ENCODE results near the gene LIN7B. TPM values are rescaled to one million over a fixed set of nuclear protein-coding genes. Genes with fewer than 3 reads are reported as not detected.

LIN7B gene
- total and polyA plus RNA-seq, 2 of the 13 experiments (the other 11 are each of a cell fraction or from before 2014, with no cell fraction given), result 5.3 to 7.6 TPM

DNA sequence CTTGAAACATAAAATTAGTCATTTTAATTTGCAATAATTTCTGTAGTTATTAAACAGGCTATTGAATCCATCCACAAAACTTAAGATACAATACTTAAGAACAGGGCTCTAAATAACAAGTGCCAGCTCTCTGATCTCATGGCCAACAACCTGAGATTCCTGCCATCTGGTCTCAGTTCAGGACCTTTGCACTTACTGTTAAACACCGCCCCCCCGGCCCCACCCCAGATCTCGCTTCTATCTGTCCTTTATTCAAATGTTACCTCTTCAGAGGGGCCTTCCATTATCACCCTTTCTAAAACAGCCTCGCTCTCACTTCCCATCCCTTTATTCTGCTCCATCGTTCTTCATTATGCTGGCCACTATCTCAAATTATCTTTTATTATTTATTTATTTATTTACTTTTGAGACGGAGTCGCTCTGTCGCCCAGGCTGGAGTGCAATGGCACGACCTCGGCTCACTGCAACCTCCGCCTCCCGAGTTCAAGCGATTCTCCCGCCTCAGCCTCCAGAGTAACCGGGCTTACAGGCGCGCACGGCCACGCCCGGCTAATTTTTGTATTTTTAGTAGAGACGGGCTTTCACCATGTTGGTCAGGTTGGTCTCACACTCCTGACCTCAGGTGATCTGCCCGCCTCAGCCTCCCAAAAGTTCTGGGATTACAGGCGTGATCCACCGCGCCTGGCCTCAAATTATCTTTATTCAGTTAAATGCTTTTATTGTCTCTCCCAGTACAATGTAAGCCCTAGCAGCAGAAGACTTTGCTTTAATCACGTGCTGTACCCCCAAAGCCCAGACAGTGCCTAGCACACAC lies 29.8 kb upstream of the LIN7B start (continued):
- no peak for TF ChIP-seq ETV6 (CRISPR knock-in tag; conservative IDR thresholded peaks at IDR 0.05)
- no peak for TF ChIP-seq ZNF605 (CRISPR knock-in tag; IDR thresholded peaks at IDR 0.05)
- TF ChIP-seq, protein P1, sequence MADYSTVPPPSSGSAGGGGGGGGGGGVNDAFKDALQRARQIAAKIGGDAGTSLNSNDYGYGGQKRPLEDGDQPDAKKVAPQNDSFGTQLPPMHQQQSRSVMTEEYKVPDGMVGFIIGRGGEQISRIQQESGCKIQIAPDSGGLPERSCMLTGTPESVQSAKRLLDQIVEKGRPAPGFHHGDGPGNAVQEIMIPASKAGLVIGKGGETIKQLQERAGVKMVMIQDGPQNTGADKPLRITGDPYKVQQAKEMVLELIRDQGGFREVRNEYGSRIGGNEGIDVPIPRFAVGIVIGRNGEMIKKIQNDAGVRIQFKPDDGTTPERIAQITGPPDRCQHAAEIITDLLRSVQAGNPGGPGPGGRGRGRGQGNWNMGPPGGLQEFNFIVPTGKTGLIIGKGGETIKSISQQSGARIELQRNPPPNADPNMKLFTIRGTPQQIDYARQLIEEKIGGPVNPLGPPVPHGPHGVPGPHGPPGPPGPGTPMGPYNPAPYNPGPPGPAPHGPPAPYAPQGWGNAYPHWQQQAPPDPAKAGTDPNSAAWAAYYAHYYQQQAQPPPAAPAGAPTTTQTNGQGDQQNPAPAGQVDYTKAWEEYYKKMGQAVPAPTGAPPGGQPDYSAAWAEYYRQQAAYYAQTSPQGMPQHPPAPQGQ (CRISPR knock-in tag; IDR thresholded peaks at IDR 0.05; ENCODE audit: borderline replicate concordance), result no peak
- TF ChIP-seq, protein P2, sequence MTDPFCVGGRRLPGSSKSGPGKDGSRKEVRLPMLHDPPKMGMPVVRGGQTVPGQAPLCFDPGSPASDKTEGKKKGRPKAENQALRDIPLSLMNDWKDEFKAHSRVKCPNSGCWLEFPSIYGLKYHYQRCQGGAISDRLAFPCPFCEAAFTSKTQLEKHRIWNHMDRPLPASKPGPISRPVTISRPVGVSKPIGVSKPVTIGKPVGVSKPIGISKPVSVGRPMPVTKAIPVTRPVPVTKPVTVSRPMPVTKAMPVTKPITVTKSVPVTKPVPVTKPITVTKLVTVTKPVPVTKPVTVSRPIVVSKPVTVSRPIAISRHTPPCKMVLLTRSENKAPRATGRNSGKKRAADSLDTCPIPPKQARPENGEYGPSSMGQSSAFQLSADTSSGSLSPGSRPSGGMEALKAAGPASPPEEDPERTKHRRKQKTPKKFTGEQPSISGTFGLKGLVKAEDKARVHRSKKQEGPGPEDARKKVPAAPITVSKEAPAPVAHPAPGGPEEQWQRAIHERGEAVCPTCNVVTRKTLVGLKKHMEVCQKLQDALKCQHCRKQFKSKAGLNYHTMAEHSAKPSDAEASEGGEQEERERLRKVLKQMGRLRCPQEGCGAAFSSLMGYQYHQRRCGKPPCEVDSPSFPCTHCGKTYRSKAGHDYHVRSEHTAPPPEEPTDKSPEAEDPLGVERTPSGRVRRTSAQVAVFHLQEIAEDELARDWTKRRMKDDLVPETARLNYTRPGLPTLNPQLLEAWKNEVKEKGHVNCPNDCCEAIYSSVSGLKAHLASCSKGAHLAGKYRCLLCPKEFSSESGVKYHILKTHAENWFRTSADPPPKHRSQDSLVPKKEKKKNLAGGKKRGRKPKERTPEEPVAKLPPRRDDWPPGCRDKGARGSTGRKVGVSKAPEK (CRISPR knock-in tag; IDR thresholded peaks at IDR 0.05; ENCODE audit: borderline replicate concordance), result no peak
- TF ChIP-seq MLLT10 (CRISPR knock-in tag; IDR thresholded peaks at IDR 0.05), result no peak
- no peak for TF ChIP-seq KDM1A (CRISPR knock-in tag; IDR thresholded peaks at IDR 0.05)
- TF ChIP-seq THAP11 (CRISPR knock-in tag; IDR thresholded peaks at IDR 0.05), result no peak
- TF ChIP-seq, protein P3, sequence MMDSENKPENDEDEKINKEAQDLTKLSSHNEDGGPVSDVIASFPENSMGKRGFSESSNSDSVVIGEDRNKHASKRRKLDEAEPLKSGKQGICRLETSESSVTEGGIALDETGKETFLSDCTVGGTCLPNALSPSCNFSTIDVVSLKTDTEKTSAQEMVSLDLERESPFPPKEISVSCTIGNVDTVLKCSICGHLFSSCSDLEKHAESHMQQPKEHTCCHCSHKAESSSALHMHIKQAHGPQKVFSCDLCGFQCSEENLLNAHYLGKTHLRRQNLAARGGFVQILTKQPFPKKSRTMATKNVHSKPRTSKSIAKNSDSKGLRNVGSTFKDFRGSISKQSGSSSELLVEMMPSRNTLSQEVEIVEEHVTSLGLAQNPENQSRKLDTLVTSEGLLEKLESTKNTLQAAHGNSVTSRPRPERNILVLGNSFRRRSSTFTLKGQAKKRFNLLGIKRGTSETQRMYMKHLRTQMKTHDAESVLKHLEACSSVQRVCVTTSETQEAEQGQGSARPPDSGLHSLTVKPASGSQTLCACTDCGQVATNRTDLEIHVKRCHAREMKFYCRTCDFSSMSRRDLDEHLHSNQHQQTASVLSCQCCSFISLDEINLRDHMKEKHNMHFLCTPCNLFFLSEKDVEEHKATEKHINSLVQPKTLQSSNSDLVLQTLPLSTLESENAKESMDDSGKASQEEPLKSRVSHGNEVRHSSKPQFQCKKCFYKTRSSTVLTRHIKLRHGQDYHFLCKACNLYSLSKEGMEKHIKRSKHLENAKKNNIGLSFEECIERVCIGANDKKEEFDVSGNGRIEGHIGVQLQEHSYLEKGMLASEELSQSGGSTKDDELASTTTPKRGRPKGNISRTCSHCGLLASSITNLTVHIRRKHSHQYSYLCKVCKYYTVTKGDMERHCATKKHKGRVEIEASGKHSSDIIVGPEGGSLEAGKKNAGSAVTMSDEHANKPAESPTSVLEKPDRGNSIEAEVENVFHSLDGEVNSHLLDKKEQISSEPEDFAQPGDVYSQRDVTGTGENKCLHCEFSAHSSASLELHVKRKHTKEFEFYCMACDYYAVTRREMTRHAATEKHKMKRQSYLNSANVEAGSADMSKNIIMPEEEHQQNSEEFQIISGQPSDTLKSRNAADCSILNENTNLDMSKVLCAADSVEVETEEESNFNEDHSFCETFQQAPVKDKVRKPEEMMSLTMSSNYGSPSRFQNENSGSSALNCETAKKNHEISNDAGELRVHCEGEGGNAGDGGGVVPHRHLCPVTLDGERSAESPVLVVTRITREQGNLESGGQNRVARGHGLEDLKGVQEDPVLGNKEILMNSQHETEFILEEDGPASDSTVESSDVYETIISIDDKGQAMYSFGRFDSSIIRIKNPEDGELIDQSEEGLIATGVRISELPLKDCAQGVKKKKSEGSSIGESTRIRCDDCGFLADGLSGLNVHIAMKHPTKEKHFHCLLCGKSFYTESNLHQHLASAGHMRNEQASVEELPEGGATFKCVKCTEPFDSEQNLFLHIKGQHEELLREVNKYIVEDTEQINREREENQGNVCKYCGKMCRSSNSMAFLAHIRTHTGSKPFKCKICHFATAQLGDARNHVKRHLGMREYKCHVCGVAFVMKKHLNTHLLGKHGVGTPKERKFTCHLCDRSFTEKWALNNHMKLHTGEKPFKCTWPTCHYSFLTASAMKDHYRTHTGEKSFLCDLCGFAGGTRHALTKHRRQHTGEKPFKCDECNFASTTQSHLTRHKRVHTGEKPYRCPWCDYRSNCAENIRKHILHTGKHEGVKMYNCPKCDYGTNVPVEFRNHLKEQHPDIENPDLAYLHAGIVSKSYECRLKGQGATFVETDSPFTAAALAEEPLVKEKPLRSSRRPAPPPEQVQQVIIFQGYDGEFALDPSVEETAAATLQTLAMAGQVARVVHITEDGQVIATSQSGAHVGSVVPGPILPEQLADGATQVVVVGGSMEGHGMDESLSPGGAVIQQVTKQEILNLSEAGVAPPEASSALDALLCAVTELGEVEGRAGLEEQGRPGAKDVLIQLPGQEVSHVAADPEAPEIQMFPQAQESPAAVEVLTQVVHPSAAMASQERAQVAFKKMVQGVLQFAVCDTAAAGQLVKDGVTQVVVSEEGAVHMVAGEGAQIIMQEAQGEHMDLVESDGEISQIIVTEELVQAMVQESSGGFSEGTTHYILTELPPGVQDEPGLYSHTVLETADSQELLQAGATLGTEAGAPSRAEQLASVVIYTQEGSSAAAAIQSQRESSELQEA (CRISPR knock-in tag; IDR thresholded peaks at IDR 0.05; ENCODE audit: not compliant biosample characterization), result no peak
- no peak for TF ChIP-seq TBP (CRISPR knock-in tag; IDR thresholded peaks at IDR 0.05)
- TF ChIP-seq, protein P4, sequence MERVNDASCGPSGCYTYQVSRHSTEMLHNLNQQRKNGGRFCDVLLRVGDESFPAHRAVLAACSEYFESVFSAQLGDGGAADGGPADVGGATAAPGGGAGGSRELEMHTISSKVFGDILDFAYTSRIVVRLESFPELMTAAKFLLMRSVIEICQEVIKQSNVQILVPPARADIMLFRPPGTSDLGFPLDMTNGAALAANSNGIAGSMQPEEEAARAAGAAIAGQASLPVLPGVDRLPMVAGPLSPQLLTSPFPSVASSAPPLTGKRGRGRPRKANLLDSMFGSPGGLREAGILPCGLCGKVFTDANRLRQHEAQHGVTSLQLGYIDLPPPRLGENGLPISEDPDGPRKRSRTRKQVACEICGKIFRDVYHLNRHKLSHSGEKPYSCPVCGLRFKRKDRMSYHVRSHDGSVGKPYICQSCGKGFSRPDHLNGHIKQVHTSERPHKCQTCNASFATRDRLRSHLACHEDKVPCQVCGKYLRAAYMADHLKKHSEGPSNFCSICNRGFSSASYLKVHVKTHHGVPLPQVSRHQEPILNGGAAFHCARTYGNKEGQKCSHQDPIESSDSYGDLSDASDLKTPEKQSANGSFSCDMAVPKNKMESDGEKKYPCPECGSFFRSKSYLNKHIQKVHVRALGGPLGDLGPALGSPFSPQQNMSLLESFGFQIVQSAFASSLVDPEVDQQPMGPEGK (CRISPR knock-in tag; IDR thresholded peaks at IDR 0.05), result 0 out of 2 replicates have a peak, but pooled peaks have one; percentile 12
- no peak for TF ChIP-seq FOXC1 (CRISPR knock-in tag; IDR thresholded peaks at IDR 0.05; ENCODE audit: borderline replicate concordance)
- no peak for TF ChIP-seq ZNF354B (CRISPR knock-in tag; IDR thresholded peaks at IDR 0.05)

Measured in HepG2 (cell line).